ENCODE measurements around the gene SH3BP5L.

GRCh38 chr1:248842781-248843331 is 17.1 kb upstream of the SH3BP5L start:
- TF ChIP-seq CTCF (IDR thresholded peaks at IDR 0.05) (no peak), POLR2AphosphoS5 (IDR thresholded peaks at IDR 0.05) (no peak)

Measured in breast epithelium (tissue), 3 donors.